Stimulated activated CD4-positive, alpha-beta T cell treated with anti-CD3 and anti-CD28 coated beads, Interleukin-4, amount 100 ng/mL, for 24 hours (primary cell): ENCODE data around the gene MMP14.
"Not testable (repeated sequence)": the region's sequence is repeated elsewhere in the genome, so short reads cannot be mapped to it uniquely, and the experiment has no call there.

Experiments
- DNase-seq: peaks from one replicate; pipeline ENCODE4 v3.0.0-alpha.2; 2020

Gene MMP14

DNA sequence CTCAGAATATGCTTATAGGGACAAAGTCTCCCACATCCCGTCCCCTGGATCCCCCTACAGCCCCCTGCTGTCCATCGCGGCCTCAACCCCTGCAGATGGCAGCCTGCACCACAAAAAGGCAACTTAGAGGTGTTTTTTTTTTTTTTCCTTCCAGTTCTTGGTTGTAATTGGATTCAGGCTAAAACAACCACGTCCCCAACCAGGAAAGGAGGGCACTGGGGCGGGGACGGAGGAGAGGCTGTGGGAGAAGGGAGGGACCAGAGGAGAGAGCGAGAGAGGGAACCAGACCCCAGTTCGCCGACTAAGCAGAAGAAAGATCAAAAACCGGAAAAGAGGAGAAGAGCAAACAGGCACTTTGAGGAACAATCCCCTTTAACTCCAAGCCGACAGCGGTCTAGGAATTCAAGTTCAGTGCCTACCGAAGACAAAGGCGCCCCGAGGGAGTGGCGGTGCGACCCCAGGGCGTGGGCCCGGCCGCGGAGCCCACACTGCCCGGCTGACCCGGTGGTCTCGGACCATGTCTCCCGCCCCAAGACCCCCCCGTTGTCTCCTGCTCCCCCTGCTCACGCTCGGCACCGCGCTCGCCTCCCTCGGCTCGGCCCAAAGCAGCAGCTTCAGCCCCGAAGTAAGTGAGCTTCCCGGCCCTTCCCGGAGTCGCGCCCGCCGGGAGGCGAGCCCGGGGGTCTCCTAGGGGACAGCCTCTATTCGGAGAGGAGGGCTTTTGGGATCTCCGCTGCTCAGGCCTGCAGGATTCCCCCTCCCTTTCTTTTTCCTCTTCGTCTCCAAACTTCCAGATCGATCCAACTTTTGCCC is at the start of gene MMP14:
Gene MMP14 (plus strand): TSS at position 285 of the 813 bp plus-strand sequence. CDS start 233 bp downstream, at position 518.
- DNase-seq: no peak

DNA sequence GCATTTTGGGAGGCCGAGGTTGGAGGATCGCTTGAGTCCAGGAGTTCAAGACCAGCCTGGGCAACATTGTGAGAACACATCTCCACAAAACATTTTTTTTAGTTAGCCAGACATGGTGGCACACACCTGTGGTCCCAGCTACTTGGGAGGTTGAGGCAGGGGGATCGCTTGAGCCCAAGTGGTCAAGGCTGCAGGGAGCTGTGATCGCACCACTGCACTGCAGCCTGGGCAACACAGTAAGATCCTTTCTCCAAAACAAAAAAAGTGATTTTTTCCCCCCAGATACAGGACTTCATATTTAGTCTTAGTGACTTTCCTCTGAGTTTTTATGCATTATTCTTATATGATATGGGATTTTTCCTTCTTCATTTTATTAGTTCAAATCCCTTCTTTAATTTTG is 49.7 kb upstream of the MMP14 start:
- DNase-seq: no peak

DNA sequence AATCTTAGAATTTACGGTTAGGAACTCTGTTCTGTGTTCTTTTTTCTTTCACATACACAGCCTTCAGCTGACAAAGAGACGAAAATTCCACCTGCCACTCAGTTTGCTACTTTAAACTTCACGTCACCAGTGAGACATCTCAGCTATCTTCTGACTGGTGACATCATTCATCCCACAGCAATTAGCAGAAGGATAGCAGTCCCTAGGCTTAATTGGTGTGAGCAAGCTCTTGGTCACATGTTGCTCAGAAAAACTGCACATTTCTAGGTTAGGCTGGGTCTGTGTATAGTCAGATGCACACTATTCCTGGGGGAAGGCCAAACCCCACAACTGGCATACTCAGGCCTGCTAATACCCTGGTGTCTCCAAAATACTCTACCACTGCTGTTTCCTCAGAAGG is 45.1 kb upstream of the MMP14 start:
- no peak for DNase-seq

DNA sequence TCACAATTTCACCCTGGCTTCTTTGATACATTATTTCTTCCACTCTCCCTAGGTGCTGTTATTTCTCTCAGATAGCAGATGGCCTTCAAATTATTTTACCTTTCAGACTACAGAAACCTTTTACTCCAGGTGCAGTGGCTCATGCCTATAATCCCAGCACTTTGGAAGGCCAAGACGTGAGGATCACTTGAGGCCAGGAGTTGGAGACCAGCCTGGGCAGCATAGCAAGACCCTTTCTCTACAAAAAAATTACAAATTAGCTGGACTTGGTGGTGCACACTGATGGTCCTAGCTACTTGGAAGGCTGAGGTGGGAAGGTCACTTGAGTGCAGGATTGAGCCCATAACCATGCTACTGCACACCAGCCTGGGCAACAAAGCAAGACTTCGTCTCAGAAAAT is 44.2 kb upstream of the MMP14 start:
- no peak for DNase-seq

DNA sequence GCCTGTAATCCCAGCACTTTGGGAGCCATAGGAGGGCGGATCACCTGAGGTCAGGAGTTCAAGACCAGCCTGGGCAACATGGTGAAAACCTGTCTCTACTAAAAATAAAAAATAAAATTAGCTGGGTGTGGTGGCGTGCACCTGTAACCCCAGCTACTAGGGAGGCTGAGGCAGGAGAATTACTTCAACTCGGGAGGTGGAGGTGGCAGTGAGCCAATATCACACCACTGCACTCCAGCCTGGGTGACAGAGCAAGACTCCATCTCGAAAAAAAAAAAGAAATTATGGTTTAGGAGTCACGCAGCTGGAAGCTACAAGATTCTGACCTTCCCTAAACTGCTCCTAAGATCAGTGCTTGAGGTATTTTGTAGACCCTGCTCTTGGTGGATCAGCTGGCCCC is 42.8 kb upstream of the MMP14 start:
- DNase-seq: not testable (repeated sequence)

DNA sequence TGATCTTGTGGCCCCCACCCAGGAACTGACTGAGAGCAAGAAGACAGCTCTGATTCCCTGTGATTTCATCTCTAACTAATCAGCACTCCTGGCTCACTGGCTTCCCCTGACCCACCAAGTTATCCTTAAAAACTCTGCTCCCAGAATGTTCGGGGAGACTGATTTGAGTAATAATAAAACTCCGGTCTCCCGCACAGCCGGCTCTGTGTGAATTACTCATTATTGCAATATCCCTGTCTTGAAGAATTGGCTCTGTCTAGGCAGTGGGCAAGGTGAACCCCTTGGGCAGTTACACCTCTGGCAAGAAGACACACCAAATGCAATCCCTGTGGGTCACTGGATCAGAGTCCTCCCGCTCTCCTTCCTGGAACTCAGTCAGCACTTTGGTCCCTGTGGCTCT is 42.4 kb upstream of the MMP14 start:
- DNase-seq: no peak

DNA sequence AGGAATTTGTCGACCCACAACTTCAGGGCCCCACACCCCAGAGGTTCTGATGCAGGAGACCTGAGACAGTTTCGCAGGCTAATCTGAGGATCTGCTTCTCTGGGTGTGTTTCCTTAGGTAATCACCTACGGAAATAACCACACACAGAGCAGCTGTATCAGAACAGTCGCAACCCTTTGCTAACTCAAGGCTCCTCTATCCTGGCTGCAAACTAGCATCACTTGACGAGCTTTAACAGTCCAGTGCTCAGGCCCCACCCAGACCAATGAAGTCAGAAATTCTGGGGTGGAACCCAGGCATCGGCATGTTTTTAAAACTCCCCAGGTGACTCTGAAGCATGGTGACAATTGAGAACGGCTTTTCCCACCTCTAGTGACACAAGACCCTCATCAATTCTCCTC is 41.8 kb upstream of the MMP14 start:
- DNase-seq: no peak

DNA sequence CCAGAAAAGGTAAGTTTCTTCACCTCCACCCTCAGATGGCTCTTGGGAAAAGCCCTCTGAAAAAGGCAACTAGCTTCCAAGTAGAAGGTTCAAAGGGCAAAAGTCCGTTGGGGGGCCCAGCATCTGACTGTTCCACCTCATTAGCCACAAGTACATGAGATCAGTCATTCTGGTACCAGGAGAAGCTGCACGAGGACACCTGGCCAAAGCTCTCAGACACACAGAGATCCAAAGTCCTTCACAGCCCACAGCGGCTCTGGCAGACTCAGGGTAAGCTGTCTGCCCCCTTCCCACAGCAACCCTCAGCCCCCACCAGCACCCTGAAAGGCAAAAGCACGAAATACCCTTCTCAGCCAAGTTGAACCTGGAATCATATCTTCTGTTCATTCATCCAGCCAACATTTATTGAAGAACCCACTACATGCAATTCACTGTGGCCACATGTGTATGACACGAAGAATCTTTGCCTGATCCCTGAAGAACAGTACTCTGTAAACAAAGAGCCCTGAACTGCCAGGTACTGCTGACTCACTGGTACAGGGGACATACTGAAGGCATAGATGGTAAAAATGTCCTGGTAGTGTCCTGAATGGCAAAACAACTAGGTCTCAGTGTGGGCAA is 40.2 kb upstream of the MMP14 start:
- DNase-seq: no peak

DNA sequence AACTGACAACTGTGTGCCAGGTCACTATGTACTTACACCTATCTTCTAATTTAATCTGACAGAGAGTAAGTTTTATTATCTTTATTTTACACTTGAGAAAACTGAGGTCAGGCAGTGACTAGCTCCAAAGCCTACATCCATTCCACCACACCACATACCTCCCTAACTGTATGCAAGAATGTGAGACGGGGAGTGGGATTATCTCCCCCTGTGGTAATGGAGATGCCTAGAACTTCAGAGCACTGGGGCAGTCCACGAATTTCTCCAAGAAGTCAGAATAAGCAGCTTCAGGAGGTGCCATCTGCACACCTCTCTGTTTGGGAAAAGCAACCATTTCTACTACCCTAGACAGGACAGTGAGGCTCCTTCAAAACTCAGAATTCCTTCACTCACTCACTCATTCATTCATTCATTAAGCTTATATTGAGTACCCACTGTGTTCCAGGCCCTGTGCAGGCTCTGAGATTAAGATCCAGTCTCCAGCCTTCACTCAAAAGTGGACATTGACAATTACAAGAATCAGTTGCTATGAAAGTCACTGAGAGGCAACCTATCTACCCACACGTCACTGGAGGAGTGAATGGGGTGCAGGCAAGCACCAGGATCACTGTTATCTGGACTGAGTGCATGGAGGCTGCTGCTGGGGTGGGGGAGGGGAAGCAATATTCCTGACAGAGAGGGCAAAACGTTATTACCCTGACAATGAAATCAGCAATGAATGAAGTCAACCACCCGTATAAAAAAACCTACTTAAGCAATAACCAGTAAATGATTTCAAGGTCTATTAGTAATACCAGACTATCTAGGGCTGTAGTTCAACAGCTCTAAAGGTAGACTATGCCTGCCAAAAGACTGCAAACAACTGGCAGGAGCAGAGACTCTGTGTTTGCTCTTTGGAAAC is 39.1 kb upstream of the MMP14 start:
- no peak for DNase-seq

DNA sequence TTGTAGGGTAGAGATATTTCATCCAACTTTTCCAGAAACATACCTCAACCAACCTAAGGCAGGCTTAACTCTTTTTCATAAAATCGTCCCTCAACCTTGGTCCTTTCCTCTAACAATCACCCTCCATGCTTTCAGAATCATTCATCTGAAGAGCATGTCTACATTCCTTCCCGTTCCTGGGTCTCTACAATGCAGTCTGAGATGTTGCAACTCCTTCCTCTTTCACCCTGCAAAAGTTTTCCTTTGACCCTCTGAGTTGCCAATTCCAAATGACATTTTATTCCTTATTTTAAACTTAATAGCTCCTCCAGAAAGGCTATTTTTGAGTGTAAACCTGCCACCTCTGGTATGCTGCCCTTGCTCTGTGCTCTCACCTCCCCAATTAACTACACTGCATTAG is 37.9 kb upstream of the MMP14 start:
- DNase-seq: no peak

DNA sequence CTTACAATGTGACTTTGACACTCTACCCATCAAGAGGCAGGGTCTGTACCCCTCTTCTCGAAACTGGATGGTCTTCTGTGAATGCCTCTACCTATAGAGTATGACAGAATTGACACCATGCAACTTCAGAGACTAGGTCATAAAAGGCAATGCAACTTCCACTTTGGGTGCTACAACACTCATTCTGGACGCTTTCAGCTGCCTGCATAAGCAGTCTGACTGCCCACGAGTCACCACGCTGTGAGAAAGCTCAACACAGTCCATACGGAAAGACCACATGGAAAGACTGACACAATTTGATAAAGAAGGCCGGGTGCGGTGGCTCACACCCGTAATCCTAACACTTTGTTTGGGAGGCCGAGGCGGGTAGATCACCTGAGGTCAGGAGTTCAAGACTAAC is 36.0 kb upstream of the MMP14 start:
- no peak for DNase-seq

DNA sequence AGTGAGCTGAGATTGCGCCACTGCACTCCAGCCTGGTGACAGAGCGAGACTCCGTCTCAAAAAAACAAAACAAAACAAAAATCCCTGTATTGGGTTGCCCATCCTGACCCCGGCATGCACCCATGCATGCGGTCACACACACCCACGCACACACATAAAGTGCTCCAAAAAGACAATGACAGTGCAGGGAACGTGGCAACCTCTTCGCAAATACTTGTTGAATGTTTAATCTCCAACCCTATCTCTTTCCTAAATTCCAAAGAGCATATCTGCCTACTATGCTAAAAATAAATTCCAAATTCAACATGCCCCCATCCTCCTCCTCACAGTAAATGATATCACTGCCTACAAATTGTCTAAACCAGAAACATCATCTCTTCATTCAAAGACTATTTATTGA is 34.7 kb upstream of the MMP14 start:
- no peak for DNase-seq

DNA sequence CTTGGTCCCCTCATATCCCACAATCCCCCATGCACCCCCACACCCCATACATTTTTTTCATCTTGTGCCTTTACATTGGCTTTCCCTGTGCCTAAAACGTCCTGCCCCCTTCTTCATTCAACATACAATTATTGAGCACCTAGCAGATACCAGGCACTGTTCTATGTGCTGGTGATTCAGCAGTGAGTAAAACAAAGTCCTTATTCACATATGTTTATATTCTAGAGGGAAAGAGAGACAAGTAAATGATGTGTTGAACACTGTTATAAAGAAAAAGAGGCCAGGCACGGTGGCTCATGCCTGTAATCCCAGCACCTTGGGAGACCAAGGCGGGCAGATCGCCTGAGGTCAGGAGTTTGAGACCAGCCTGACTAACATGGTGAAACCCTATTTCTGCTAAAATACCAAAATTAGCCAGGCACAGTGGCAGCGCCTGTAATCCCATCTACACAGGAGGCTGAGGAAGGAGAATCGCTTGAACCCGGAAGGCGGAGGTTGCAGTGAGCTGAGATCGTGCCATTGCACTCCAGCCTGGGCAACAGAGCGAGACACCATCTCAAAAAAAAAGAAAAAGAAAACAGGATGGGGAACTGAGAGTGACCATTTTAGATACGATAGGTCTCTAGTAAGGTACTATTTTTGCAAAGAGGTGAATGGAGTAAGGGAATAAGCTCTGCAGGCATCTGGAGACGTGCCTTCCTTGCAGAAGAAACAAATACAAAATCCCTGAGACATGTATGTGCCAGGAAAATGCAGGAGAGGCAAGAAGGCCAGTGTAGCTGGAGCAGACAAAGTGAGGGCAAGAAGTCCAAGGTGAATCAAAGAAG is 33.3 kb upstream of the MMP14 start:
- no peak for DNase-seq

DNA sequence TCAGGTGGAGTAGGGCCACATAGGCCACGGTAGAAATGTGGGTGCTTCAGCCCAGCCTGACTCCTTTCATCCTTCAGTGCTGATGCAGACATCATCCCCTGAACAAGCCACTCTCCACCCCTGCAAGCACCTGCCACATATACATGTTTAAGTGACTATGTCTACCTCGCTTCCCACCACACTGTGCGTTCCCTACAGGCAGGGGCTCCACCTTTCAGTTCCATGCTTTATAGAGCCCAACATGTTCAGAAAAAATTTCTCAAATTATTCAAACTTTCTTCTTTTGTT is 32.8 kb upstream of the MMP14 start:
- no peak for DNase-seq

DNA sequence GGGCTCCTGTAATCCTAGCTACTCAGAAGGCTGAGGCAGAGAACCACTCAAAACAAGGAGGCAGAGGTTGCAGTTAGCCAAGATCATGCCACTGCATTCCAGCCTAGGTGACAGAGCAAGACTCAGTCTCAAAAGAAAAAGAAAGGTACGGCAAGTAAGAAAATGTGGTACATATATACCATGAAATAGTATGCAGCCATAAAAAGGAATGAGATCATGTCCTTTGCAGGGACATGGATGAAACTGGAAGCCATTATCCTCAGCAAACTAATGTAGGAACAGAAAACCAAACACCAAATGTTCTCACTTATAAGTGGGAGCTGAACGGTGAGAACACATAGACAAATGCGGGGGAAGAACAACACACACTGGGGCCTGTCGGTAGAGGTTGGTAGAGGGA is 31.1 kb upstream of the MMP14 start:
- DNase-seq: not testable (repeated sequence)

DNA sequence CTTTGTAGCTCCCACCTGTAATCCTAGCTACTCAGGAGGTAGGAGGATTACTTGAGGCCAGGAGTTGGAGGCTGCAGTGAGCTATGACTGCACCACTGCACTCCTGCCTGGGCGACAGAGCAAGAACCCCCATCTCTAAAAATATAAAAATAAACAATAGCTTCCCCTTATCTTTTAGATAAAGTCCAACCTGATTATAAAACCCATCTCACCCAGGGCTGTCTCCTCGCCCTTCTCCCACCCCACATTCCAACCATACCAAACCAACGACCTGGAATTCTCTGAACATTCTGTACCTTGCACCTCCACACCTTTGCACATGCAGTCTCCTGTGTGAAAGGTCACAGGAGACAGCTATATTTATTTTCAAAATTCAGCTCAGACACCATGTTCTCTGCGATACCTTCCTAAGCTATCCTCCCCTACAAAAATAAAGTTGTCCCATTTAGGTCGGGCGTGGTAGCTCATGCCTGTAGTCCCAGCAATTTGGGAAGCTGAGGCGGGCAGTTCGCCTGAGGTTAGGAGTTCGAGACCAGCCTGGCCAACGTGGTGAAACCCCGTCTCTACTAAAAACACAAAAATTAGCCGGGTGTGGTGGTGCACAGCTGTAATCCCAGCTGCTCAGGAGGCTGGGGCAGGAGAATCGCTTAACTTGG is 28.8 kb upstream of the MMP14 start:
- DNase-seq: no peak

DNA sequence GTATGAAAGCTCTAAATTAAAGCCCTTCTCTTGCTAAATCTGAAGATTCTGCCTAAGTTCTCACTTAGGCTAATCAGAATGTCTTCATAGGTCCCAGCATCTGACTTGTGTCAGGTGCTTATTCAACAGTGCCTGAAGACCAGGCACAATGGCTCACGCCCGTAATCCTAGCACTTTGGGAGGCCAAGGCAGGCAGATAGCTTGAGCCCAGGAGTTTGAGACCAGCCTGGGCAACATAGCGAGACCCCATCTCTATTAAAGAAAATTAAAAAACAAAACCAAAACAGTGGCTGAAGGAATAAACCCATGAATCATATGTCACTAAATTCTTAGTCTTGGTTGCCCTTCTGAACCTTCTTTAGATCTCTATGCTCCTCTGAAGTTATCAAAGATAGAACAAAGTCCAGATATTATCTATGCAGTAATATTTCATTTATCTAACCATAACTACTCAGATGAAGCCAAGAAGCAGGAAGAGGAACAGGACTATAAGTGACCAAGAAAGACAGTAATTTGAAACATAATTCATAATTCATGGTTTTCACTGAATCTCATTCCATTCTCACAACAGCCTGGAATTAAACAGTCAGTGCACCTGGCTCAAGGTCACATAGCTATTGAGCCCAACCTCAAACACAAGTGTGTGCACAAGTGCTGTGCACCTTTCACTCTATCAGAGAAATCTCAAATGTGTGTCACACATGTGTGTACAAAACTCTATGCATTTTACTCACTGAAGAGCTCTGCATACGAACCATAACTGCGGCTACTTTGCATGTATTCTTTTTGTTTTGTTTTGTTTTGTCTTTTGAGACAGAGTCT is 27.8 kb upstream of the MMP14 start:
- no peak for DNase-seq

DNA sequence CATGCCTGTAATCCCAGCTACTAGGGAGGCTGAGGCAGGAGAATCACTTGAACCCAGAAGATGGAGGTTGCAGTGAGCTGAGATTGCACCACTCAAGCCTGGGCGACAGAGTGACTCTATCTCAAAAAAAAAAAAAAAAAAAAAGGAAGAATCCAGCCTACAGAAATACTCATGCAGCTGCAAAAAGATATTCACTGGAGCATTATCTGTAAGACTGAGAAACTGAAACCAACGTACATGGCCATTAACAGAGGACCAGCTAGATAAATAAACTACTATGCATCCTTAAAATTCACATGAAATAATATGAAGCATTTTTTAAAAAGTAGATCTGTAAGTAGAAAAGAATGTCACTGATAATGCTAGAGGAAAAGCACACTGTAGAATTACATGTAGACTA is 24.7 kb upstream of the MMP14 start:
- DNase-seq: no peak

DNA sequence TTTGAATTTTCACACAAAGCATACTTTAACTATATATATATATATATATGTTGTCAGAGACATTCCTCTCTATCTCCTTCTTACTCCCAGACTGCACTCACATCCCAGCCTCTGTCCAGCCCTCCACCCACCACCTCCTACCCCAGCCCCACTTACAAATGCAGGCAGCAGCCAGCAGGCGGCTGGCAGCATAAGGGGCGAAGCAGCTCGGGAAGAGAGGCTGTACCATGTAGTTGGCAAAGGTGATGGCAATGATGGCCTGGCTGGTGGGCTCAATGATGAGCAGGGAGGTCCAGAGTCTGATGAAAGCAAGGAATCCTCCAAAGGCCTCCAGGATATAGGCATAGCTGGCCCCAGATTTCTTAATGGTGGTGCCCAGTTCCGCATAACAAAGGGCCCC is 23.6 kb upstream of the MMP14 start:
- no peak for DNase-seq

DNA sequence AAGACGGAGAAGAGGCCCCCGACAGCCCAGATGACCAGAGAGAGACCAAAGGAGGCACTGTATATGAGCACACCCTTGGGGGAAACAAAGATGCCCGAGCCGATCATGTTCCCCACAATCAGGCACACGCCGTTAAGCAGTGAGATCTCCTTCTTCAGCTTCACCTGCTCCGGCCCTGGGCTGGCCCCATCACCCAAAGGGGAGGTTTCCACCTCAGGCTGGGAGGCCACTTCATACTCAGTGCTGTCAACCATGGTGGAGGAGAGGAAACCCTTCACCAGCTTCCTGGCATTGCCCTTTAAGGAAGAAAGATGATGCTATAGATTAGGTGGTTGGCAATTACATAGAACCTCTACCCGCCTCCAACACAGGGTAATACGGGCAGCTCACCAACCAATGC is 23.2 kb upstream of the MMP14 start:
- DNase-seq: no peak

DNA sequence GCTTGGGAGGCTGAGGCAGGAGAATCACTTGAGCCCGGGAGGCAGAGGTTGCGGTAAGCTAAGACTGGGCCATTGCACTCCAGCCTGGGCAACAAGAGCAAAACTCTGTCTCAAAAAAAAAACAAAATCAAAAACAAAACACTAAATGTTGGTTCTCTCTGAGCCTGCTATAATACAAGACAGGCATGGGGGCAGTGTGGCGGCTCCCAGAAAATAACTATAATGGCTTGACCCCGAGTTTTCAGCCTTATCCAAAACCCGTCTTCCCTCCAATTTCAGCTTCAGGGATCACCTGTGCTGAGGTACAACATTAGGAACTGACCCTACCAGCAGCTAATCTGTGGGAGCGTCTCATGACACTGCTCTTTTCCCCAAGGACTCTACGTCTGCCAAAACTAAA is 22.0 kb upstream of the MMP14 start:
- DNase-seq: no peak
